ENCODE data around the gene LRRC8A.

LRRC8A gene

DNA sequence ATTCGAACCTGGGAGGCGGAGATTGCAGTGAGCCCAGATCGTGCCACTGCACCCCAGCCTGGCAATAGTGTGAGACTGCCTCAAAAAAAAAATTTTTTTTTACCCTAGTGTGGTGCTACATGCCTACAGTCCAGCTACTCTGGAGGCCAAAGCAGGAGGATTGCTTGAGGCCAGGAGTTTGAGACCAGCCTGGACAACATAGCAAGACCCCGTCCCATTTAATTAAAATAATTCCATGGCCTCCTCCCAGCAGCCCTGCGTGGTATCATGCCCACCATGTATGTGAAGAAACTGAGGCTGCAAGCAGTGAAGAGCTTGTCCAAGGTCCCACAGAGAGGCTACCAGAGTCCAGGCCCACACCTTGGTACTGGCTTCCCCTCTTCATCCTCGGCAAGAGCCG, 19.4 kb downstream of the LRRC8A start:
- DNase-seq (ENCODE audit: low read depth in 2 of 2): no peak

DNA sequence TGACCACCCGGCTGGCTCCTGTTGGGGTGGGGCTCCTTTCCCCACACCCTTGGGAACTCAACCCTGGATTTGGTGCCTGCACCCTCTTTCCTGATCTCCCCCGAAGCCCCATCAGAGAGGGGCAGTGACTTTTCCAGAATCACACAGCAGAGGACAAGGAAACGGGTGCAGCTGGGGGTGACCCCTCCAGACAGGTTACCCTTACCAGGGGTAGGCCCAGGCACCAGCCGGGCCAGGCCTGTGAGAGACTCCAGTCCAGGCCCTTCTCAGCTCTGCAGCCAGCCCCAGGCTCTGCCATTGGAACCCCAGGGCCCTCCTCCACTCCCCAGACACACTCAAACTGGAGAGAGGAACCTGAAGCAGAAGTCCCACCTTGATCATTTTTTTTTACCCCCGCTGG, 19.9 kb downstream of the LRRC8A start:
- no peak for DNase-seq (ENCODE audit: low read depth in 2 of 2)

DNA sequence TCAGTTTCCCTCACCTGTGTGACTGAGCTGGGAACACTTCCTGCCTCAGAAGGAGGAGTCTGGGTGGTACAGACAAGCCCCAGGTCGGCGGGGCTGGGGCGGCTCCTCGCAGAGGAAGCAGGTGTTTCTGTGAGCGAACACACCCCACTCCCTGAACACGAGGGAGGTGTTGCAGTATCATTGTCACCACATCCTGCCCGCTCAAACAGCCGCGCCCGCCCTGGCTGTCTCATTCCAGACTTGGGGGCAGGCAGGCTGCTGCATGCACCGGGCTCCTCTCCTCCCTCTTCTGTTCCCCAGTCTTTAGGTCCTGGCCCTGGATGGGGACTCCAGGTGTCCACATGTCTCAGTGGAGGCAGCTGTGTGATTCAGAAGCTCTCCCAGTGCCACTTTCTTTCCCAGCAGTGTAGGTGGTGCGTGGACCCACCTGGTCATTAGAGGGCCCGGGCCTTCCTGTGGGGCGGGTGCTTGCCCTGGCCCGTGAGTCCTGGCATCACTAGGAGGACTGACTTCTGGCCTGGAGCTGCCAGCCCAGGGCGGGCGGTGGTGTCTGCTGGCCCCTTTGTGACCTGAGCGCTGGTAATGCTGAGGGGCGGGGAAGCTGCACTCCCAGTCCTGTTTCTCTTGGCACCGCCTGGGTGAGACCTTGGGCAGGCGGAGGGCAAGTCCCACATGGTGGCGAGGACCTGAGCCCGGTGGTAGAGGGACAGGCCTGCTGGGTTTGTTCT, 20.6 kb downstream of the LRRC8A start:
- peak; percentile 74 to 80 for DNase-seq (ENCODE audit: low read depth in 2 of 2)

DNA sequence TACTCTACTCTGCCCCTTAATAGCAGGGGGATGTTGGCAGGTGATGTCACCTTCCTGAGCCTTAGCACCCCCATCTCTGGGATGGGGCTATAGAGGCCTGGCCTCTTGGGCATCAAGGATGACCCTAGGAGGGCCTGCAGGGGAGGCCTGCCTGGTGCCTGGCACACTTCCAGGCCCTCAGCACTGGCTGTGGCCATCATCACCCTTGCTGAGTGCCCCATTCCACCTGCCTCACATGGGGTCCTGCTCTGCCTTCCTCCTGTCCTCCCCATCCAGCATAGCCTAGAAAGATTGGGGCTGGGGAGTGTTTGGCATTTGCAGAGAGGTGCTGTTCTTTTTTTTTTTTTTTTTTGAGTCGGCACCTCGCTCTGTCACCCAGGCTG, 21.1 kb downstream of the LRRC8A start:
- no peak for DNase-seq (ENCODE audit: low read depth in 2 of 2)

DNA sequence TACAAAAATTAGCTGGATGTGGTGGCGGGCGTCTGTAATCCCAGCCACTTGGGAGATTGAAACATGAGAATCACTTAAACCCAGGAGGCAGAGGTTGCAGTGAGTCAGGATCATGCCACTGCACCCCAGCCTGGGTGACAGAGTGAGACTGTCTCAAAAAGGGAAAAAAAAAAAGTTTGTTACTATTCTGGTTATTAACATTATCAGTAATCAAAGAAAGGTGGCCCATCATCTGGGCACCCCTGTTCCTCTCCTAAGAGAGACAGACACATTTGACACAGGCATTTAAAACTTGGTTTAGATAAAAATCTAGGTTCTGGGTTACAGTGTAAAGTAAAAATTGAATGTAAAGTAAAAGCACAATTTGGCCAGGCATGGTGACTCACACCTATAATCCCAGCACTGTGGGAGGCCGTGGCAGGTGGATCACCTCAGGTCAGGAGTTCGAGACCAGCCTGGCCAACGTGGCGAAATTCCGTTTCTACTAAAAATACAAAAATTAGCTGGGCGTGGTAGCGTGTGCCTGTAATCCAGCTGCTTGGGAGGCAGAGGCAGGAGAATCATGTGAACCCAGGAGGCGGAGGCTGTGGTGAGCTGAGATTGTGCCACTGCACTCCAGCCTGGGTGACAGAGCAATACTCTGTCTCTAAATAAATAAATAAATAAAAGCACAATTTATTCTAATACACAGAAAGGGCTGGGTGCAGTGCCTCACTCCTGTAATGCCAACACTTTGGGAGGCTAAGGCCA, 22.1 kb downstream of the LRRC8A start:
- DNase-seq (ENCODE audit: low read depth in 2 of 2): no peak

DNA sequence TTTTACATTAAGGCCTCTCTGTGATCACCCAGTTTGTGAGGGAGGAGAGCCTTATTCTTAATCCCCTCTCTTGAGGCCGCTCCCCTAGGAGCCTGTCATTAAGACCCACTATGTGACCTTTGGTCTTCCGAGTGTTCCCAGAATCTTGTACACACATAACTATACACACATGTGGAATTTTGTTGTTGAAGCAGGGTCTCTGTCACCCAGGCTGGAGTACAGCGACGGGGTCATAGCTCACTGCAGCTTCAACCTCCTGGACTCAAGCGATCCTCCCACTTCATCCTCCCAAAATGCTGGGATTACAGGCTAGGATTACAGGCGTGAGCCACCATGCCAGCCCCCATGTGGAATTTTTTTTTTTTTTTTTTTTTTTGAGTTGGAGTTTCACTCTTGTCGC, 24.0 kb downstream of the LRRC8A start:
- no peak for DNase-seq (ENCODE audit: low read depth in 2 of 2)

DNA sequence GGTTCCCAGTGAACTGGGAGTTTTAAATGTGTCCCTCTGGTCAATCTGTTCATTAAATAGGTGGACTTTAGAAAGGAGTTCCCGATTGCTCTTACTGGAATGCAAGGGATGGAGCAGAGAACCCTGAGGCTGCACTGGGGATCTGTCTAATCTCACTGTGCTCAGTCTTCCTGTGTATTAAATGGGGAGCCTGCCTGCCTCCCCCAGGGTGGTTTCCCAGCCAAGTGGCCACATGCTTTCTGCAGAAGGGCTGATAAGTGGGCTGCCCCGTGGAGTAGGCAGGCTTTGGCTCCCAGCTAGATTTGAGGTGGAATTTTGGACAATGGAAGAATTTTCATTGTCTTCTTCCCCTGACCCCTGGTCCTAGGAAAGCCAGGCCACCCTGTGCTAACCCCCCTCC, 24.8 kb downstream of the LRRC8A start:
- no peak for DNase-seq (ENCODE audit: low read depth in 2 of 2)

DNA sequence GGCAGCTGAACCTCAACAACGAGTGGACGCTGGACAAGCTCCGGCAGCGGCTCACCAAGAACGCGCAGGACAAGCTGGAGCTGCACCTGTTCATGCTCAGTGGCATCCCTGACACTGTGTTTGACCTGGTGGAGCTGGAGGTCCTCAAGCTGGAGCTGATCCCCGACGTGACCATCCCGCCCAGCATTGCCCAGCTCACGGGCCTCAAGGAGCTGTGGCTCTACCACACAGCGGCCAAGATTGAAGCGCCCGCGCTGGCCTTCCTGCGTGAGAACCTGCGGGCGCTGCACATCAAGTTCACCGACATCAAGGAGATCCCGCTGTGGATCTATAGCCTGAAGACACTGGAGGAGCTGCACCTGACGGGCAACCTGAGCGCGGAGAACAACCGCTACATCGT, 26.4 kb downstream of the LRRC8A start:
- DNase-seq (ENCODE audit: low read depth in 2 of 2): no peak

DNA sequence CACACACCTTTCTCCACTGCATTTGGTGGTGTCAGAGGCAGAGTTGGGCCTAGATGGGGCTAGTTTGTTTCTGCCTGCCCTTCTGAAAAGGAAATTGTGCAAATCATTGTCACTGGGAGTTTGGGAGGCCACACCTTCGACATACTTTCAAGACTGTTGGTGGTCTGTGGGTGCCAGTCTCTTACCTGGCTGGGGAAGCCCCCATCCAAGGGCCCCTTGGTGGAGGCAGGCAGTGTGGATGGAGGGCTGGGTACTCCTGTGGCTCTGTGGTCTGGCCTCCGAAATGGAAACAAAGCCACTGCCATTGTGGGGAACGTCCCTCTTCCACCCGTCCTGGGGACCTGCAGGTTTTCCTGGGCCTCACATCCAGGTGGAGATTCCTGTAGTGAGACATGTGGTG, 27.9 kb downstream of the LRRC8A start:
- no peak for DNase-seq (ENCODE audit: low read depth in 2 of 2)

DNA sequence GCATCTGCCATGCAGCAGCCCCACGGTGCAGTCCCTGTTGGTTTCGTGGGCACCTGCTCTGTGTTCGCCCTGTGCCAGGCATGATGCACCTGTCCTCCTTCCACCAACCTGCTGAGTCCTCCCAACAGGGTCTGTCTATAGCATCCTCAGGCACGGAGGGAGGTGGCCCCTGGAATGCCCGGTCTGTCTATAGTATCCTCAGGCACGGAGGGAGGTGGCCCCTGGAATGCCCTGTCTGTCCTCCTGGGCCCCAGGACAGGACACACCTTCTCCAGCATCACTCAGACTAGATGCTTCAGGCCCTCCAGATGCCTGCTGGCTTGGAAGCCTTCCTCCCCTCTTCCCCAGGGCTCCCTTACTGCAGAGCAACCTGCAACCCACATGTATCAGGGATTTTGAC, 29.0 kb downstream of the LRRC8A start:
- DNase-seq (ENCODE audit: low read depth in 2 of 2): no peak

DNA sequence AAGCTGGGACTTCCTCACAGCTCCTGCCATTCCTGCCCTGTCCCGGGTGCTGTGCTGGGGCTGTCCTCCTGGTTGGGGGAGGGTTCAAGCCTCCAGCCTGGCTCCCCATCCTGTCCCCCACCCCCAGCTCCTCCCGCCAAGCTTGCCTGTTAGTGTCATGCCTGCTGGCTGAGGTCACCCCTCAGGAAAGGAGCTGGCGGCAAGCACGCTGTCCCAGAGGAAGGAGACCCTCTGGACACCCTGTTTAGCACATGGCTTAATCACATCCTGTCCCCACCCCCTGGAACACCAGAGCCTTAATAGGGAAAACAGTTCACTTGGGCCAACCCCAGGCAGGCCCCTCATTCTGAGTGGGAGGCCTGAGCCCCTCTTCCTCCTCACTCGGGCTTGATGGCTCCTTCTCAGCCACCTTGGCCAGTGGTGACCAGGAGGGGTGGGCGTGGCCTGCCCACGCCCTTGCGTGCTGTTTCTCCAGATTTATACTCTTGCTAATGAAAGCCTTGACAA, 29.6 kb downstream of the LRRC8A start:
- DNase-seq (ENCODE audit: low read depth in 2 of 2): no peak

DNA sequence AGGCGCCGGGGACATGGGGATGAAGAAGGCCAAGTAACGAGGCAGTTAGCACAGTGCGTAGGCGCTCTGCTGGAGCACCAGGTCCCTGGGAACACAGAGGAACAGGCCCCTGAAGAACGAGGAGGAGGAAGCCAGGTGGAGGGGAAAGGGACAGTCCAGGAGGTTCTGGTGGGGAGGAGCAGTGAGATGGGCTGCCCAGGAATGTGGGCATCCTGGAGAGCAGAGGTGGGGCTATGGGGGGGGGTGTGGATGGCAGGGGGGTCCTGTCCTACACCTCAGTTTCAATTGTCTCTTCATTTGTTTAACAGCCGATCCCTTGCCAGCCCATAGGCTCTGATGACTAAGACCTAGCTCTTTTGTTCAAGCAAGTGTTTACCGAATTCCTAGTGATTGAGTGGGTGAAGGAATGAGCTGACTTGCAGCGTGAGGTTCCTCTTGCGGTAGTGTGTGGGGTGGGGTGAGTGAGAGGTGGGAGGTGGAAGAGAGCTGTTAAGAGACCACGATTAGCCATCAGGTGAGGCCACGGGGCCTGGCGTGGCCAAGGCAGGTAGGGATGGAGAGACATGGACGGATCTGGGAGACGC, 30.4 kb downstream of the LRRC8A start:
- no peak for DNase-seq (ENCODE audit: low read depth in 2 of 2)

DNA sequence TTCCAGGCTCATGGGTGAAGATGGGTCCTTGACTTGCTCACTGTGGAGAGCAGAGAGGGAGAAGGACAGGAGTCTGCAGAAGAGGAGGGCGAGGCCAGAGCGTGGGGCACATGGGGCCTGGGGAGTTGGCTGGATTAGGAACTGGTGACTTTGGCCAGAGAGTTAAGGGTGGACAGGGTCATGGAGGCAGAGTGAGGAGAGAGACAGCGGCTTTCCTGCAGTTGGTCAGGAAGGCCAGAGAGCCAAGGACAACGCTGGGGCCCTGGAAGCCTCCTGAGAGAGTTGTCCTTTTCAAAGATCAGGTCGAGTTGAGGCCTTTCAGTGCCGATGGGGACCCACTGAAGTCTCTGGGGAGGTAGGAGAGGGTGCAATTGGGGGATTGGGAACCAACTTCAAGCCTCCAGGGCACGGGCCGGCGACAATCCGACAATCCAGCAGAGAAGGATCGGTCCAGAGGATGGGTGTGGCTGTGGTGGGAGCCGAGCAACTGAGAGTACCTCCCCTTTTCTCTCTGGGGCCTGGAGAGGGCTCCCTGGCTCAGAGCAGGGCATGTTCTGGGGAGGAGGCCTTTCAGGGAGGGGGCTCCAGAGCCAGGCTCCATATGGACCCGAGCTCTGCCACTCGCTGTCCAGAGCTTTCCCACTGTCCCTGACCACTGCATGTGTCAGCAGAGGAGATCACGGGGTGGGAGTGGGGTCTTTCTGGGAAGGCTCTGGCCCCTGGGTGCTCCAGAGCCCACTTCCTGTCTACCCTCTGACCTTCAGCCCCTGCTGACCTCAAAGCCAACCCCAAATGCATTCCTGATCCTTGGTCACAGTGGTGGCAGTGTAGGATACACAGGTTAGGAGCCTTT, 31.3 kb downstream of the LRRC8A start:
- no peak for DNase-seq (ENCODE audit: low read depth in 2 of 2)

DNA sequence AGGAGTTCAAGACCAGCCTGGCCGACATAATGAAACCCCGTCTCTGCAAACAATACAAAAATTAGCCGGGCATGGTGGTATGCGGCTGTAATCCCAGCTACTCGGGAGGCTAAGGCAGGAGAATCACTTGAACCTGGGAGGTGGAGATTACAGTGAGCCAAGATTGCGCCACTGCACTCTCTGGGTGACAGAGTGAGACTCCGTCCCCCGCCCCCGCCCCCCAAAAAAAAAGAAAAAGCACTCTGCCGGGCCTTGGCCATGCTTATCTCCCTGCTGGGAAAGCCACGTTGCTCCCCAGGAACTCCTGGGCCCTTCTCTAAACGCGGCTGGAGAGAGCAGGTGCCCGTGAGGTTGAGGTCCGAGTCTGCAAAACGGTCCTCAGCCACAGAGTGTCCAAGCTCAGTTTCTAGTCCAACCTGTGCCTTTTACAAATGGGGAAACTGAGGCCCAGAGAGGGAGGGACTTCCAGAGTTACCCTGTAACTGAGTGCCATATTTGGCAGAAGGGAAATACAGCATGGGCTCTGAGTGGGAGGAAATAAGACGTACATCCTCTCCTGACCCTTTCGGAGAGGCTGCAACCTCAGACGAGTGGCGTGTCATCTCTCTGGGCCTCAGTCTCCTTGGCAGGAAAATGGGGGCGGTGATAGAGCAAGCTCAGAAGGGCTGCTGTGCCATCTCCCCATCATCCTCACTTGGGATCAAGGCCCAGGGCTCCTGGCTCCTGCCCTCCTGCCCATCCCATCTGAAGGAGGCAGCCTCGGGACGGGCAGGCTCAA, 32.3 kb downstream of the LRRC8A start:
- DNase-seq (ENCODE audit: low read depth in 2 of 2): no peak

DNA sequence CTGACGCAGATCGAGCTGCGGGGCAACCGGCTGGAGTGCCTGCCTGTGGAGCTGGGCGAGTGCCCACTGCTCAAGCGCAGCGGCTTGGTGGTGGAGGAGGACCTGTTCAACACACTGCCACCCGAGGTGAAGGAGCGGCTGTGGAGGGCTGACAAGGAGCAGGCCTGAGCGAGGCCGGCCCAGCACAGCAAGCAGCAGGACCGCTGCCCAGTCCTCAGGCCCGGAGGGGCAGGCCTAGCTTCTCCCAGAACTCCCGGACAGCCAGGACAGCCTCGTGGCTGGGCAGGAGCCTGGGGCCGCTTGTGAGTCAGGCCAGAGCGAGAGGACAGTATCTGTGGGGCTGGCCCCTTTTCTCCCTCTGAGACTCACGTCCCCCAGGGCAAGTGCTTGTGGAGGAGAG, 34.3 kb downstream of the LRRC8A start:
- DNase-seq (ENCODE audit: low read depth in 2 of 2): no peak

DNA sequence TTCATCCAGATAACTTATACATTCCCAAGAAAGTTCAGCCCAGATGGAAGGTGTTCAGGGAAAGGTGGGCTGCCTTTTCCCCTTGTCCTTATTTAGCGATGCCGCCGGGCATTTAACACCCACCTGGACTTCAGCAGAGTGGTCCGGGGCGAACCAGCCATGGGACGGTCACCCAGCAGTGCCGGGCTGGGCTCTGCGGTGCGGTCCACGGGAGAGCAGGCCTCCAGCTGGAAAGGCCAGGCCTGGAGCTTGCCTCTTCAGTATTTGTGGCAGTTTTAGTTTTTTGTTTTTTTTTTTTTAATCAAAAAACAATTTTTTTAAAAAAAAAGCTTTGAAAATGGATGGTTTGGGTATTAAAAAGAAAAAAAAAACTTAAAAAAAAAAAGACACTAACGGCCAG, 34.8 kb downstream of the LRRC8A start:
- no peak for DNase-seq (ENCODE audit: low read depth in 2 of 2)

DNA sequence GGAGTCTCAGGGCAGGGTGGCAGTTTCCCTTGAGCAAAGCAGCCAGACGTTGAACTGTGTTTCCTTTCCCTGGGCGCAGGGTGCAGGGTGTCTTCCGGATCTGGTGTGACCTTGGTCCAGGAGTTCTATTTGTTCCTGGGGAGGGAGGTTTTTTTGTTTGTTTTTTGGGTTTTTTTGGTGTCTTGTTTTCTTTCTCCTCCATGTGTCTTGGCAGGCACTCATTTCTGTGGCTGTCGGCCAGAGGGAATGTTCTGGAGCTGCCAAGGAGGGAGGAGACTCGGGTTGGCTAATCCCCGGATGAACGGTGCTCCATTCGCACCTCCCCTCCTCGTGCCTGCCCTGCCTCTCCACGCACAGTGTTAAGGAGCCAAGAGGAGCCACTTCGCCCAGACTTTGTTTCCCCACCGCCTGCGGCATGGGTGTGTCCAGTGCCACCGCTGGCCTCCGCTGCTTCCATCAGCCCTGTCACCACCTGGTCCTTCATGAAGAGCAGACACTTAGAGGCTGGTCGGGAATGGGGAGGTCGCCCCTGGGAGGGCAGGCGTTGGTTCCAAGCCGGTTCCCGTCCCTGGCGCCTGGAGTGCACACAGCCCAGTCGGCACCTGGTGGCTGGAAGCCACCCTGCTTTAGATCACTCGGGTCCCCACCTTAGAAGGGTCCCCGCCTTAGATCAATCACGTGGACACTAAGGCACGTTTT, 35.4 kb downstream of the LRRC8A start:
- DNase-seq (ENCODE audit: low read depth in 2 of 2): no peak

DNA sequence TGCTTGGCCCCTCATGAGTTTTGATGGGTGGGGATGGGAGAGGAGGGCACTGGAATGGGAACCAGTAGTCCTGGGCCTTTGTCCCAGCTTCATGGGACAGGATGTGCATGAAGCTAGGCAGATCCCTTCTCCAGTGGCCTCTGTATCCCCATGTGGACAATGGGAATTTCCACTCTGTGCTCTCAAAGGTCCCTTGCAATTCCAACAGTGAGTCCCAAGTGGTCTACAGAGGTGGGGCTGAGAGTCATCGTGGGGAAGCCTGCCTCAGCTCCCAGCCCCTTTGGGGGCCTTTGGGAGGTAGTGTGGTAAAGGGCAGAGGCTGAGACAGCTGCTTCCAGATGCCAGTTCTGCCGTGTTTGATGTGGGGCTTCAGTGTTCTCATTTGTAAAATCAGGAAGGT, 37.0 kb downstream of the LRRC8A start:
- DNase-seq (ENCODE audit: low read depth in 2 of 2): no peak

DNA sequence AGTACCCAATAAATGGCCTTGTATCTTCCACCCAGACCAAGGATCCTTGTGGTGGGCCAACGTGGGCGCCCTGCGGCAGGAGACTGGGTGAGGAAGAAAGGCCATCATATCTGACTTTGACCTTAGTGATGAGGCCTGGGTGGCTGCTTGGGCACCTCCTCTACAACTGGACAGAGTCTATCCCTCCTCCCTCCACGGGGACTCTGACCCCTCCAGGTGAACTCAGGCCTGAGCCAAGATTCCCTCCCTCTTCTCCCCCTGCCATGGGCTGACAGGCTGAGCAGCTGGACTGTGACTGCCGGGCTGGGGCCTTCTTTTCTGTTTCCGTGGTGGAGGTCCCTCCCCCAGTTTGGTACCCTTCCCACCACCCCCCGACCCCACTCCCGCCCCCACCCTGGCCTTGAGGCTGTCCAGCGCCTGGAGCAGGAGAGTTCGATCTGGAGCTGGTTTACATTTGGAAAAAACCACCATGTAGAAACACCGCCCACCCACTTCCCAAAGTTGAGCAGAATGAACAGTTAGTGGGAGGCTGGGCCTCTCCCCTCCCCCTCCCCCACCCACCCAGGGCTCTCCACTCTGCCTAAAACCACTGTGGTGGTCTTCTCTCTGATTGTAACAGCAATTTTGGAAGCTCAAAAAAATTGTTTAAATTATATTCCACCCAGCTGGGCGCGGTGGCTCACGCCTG, 37.6 kb downstream of the LRRC8A start:
- no peak for DNase-seq (ENCODE audit: low read depth in 2 of 2)

Data from stimulated activated CD8-positive, alpha-beta memory T cell treated with anti-CD3 and anti-CD28 coated beads, Interleukin-7, amount 100 ng/mL, for 4 hours (primary cell).